DOHH2 (cell line): ENCODE data around the gene WASF2.

Experiments used
- EZH2phosphoT487 ChIP-seq: fragments of 200-600 bp; sonication (generic); IDR thresholded peaks from 2 replicates; pipeline ENCODE4 v1.6.1; 2017; ENCODE audit warnings: borderline replicate concordance, mild to moderate bottlenecking, antibody characterized with exemption, low read length, moderate library complexity, mixed read lengths
- TF ChIP-seq, protein P1 (sequence below): fragments of 200-600 bp; sonication (generic); IDR thresholded peaks from one replicate; pipeline ENCODE4 v1.5.1; 2014; ENCODE audit warnings: antibody characterized with exemption, mild to moderate bottlenecking, low read depth, low read length; ENCODE audit not compliant: poor library complexity, severe bottlenecking

DNA sequence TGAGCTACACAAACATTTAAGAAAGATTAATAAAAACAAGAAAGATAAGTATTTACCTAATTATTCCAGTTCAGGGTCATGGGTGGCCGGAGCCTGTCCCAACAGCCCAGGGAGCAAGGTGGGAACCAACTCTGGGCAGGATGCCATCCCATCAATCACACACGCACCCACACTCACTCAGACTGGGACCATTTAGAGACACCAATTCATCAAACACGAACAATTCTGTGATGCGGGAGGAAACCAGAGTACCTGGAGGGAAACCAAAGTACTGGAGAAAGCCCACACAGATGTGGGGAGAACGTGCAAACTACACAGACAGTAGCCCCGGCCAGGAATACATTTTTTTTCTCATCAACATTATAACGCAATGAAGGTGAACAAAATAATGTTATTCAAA is 16.2 kb downstream of the WASF2 start:
- TF ChIP-seq, protein P1, sequence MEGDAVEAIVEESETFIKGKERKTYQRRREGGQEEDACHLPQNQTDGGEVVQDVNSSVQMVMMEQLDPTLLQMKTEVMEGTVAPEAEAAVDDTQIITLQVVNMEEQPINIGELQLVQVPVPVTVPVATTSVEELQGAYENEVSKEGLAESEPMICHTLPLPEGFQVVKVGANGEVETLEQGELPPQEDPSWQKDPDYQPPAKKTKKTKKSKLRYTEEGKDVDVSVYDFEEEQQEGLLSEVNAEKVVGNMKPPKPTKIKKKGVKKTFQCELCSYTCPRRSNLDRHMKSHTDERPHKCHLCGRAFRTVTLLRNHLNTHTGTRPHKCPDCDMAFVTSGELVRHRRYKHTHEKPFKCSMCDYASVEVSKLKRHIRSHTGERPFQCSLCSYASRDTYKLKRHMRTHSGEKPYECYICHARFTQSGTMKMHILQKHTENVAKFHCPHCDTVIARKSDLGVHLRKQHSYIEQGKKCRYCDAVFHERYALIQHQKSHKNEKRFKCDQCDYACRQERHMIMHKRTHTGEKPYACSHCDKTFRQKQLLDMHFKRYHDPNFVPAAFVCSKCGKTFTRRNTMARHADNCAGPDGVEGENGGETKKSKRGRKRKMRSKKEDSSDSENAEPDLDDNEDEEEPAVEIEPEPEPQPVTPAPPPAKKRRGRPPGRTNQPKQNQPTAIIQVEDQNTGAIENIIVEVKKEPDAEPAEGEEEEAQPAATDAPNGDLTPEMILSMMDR = no peak
- TF ChIP-seq EZH2phosphoT487 = no peak
